SK-N-SH treated with all-trans-retinoic acid at 6 μM for 48 hours (cell line): ENCODE data around the gene TCF25.

Experiments
- ATAC-seq: fragments of 200-7000 bp; cut with Tn5 transposase; 3 replicates; pipeline ENCODE4 v1.9.1; 2020; ENCODE audit warnings: mild to moderate bottlenecking, moderate library complexity
- BACH2 ChIP-seq: fragments of 250-450 bp; sonication (Bioruptor Pico); IDR thresholded peaks from 2 replicates; pipeline ENCODE4 v1.9.0; 2021; ENCODE audit warnings: mild to moderate bottlenecking, borderline replicate concordance
- CREB5 ChIP-seq: fragments of 250-450 bp; sonication (Bioruptor Pico); IDR thresholded peaks from 2 replicates; pipeline ENCODE4 v1.5.1; 2020; ENCODE audit warnings: low read depth, mild to moderate bottlenecking, moderate library complexity
- CSDC2 ChIP-seq: fragments of 250-450 bp; sonication (Bioruptor Pico); IDR thresholded peaks from 2 replicates; pipeline ENCODE4 v1.5.0; 2020; ENCODE audit warnings: mild to moderate bottlenecking, moderate library complexity
- ESRRG ChIP-seq: fragments of 250-450 bp; sonication (Bioruptor Pico); IDR thresholded peaks from 2 replicates; pipeline ENCODE4 v1.6.1; 2021; ENCODE audit warnings: mild to moderate bottlenecking
- GLIS3 ChIP-seq: fragments of 250-450 bp; sonication (Bioruptor Pico); IDR thresholded peaks from 2 replicates; pipeline ENCODE4 v1.5.0; 2020; ENCODE audit warnings: mild to moderate bottlenecking, moderate library complexity
- ISL1 ChIP-seq: fragments of 250-450 bp; sonication (Bioruptor Pico); IDR thresholded peaks from 2 replicates; pipeline ENCODE4 v2.1.2; 2022; ENCODE audit warnings: mild to moderate bottlenecking, moderate library complexity
- OSR1 ChIP-seq: fragments of 250-450 bp; sonication (Bioruptor Pico); IDR thresholded peaks from 2 replicates; pipeline ENCODE4 v1.8.0; 2022; ENCODE audit warnings: moderate library complexity, mild to moderate bottlenecking, inconsistent platforms
- PATZ1 ChIP-seq: fragments of 250-450 bp; sonication (Bioruptor Pico); IDR thresholded peaks from 2 replicates; pipeline ENCODE4 v1.8.0; 2020; ENCODE audit warnings: mild to moderate bottlenecking, moderate library complexity, borderline replicate concordance
- PPARA ChIP-seq: fragments of 250-450 bp; sonication (Bioruptor Pico); IDR thresholded peaks from 2 replicates; pipeline ENCODE4 v1.5.0; 2020; ENCODE audit warnings: mild to moderate bottlenecking, borderline replicate concordance
- RARB ChIP-seq: fragments of 250-450 bp; sonication (Bioruptor Pico); IDR thresholded peaks from 2 replicates; pipeline ENCODE4 v1.8.0; 2021; ENCODE audit warnings: mild to moderate bottlenecking, moderate library complexity
- SNAI2 ChIP-seq: fragments of 250-450 bp; sonication (Bioruptor Pico); IDR thresholded peaks from 2 replicates; pipeline ENCODE4 v1.5.0; 2020; ENCODE audit warnings: mild to moderate bottlenecking, moderate library complexity
- TCF4 ChIP-seq: fragments of 250-450 bp; sonication (Bioruptor Pico); IDR thresholded peaks from 2 replicates; pipeline ENCODE4 v1.8.0; 2021; ENCODE audit warnings: mild to moderate bottlenecking, moderate library complexity, borderline replicate concordance
- TOX ChIP-seq: fragments of 250-450 bp; sonication (Bioruptor Pico); IDR thresholded peaks from 2 replicates; pipeline ENCODE4 v1.8.0; 2021; ENCODE audit warnings: mild to moderate bottlenecking, moderate library complexity, borderline replicate concordance
- ZC3H10 ChIP-seq: fragments of 250-450 bp; sonication (Bioruptor Pico); IDR thresholded peaks from 2 replicates; pipeline ENCODE4 v1.5.1; 2021; ENCODE audit warnings: mild to moderate bottlenecking, moderate library complexity
- ZFP30 ChIP-seq: fragments of 450-650 bp; formaldehyde crosslinking; IDR thresholded peaks from 2 replicates; pipeline ENCODE4 v1.5.0; 2022; ENCODE audit warnings: mild to moderate bottlenecking, moderate library complexity
- ZNF565 ChIP-seq: fragments of 450-650 bp; formaldehyde crosslinking; conservative IDR thresholded peaks from 2 replicates; pipeline ENCODE4 v1.5.0; 2020; ENCODE audit warnings: low read depth, mild to moderate bottlenecking, moderate library complexity
- ZNF70 ChIP-seq: fragments of 450-650 bp; formaldehyde crosslinking; IDR thresholded peaks from 2 replicates; pipeline ENCODE4 v1.5.0; 2020; ENCODE audit warnings: mild to moderate bottlenecking, moderate library complexity
- ZNF8 ChIP-seq: fragments of 450-650 bp; formaldehyde crosslinking; IDR thresholded peaks from 2 replicates; pipeline ENCODE4 v1.5.0; 2020; ENCODE audit warnings: mild to moderate bottlenecking, moderate library complexity
- TF ChIP-seq, protein P1 (sequence below): fragments of 250-450 bp; sonication (Bioruptor Pico); IDR thresholded peaks from 2 replicates; pipeline ENCODE4 v1.5.0; 2020; ENCODE audit warnings: mild to moderate bottlenecking, moderate library complexity
- TF ChIP-seq, protein P2 (sequence below): fragments of 250-450 bp; sonication (Bioruptor Pico); IDR thresholded peaks from 2 replicates; pipeline ENCODE4 v1.5.1; 2021; ENCODE audit warnings: mild to moderate bottlenecking, moderate library complexity

TCF25 gene

DNA sequence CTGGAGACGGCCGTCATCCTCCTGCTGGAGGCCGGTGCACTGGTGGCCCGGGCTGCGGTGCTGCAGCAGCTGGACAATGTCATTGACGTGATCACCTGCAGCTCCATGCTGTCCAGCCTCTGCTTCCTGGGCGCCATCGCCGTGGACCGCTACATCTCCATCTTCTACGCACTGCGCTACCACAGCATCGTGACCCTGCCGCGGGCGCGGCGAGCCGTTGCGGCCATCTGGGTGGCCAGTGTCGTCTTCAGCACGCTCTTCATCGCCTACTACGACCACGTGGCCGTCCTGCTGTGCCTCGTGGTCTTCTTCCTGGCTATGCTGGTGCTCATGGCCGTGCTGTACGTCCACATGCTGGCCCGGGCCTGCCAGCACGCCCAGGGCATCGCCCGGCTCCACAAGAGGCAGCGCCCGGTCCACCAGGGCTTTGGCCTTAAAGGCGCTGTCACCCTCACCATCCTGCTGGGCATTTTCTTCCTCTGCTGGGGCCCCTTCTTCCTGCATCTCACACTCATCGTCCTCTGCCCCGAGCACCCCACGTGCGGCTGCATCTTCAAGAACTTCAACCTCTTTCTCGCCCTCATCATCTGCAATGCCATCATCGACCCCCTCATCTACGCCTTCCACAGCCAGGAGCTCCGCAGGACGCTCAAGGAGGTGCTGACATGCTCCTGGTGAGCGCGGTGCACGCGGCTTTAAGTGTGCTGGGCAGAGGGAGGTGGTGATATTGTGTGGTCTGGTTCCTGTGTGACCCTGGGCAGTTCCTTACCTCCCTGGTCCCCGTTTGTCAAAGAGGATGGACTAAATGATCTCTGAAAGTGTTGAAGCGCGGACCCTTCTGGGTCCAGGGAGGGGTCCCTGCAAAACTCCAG, 46.4 kb downstream of the TCF25 start:
- TF ChIP-seq ZC3H10, result no peak
- TF ChIP-seq TOX (CRISPR knock-in tag), result no peak
- no peak for TF ChIP-seq PPARA (CRISPR knock-in tag)
- TF ChIP-seq ZNF565 (CRISPR knock-in tag), result no peak
- TF ChIP-seq GLIS3 (CRISPR knock-in tag), result no peak
- no peak for TF ChIP-seq RARB (CRISPR knock-in tag)
- TF ChIP-seq CSDC2 (CRISPR knock-in tag), result no peak
- TF ChIP-seq BACH2, result no peak
- no peak for TF ChIP-seq PATZ1
- no peak for TF ChIP-seq SNAI2 (CRISPR knock-in tag)
- TF ChIP-seq, protein P1, sequence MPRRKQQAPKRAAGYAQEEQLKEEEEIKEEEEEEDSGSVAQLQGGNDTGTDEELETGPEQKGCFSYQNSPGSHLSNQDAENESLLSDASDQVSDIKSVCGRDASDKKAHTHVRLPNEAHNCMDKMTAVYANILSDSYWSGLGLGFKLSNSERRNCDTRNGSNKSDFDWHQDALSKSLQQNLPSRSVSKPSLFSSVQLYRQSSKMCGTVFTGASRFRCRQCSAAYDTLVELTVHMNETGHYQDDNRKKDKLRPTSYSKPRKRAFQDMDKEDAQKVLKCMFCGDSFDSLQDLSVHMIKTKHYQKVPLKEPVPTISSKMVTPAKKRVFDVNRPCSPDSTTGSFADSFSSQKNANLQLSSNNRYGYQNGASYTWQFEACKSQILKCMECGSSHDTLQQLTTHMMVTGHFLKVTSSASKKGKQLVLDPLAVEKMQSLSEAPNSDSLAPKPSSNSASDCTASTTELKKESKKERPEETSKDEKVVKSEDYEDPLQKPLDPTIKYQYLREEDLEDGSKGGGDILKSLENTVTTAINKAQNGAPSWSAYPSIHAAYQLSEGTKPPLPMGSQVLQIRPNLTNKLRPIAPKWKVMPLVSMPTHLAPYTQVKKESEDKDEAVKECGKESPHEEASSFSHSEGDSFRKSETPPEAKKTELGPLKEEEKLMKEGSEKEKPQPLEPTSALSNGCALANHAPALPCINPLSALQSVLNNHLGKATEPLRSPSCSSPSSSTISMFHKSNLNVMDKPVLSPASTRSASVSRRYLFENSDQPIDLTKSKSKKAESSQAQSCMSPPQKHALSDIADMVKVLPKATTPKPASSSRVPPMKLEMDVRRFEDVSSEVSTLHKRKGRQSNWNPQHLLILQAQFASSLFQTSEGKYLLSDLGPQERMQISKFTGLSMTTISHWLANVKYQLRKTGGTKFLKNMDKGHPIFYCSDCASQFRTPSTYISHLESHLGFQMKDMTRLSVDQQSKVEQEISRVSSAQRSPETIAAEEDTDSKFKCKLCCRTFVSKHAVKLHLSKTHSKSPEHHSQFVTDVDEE (CRISPR knock-in tag), result no peak
- no peak for TF ChIP-seq TCF4
- TF ChIP-seq ZNF70 (CRISPR knock-in tag), result no peak
- TF ChIP-seq ISL1 (CRISPR knock-in tag), result no peak
- no peak for TF ChIP-seq ZNF8 (CRISPR knock-in tag)
- TF ChIP-seq, protein P2, sequence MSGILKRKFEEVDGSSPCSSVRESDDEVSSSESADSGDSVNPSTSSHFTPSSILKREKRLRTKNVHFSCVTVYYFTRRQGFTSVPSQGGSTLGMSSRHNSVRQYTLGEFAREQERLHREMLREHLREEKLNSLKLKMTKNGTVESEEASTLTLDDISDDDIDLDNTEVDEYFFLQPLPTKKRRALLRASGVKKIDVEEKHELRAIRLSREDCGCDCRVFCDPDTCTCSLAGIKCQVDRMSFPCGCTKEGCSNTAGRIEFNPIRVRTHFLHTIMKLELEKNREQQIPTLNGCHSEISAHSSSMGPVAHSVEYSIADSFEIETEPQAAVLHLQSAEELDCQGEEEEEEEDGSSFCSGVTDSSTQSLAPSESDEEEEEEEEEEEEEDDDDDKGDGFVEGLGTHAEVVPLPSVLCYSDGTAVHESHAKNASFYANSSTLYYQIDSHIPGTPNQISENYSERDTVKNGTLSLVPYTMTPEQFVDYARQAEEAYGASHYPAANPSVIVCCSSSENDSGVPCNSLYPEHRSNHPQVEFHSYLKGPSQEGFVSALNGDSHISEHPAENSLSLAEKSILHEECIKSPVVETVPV, result no peak
- TF ChIP-seq ESRRG, result no peak
- no peak for TF ChIP-seq ZFP30 (CRISPR knock-in tag)
- TF ChIP-seq OSR1 (CRISPR knock-in tag), result no peak
- ATAC-seq, result no peak

DNA sequence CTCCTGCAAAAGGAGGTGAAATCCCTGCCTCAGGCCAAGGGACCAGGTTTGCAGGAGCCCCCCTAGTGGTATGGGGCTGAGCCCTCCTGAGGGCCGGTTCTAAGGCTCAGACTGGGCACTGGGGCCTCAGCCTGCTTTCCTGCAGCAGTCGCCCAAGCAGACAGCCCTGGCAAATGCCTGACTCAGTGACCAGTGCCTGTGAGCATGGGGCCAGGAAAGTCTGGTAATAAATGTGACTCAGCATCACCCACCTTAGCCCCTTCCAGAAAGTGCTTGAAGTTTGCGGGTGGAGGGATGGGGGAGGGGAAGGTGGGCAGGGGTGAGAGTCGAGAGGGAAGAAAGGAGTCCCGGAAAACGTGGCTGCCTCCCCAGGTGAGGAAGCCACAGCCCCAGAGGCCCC, 47.3 kb downstream of the TCF25 start:
- TF ChIP-seq ZC3H10, result no peak
- TF ChIP-seq BACH2, result no peak
- TF ChIP-seq GLIS3 (CRISPR knock-in tag), result no peak
- TF ChIP-seq CREB5 (CRISPR knock-in tag), result no peak
- TF ChIP-seq SNAI2 (CRISPR knock-in tag), result no peak
- no peak for TF ChIP-seq CSDC2 (CRISPR knock-in tag)
- no peak for TF ChIP-seq ZNF70 (CRISPR knock-in tag)
- TF ChIP-seq RARB (CRISPR knock-in tag), result no peak
- no peak for TF ChIP-seq OSR1 (CRISPR knock-in tag)
- no peak for TF ChIP-seq ISL1 (CRISPR knock-in tag)
- ATAC-seq, result no peak

- TF ChIP-seq PATZ1, result no peak
- TF ChIP-seq ZNF8 (CRISPR knock-in tag), result no peak
- ATAC-seq, result no peak
Observed at GRCh38 chr16:89921131-89921701, 47.8 kb downstream of the TCF25 start.
